Measurements from ENCODE around the gene RTL1.

The RTL1 gene

GRCh38 chr14:100882026-100882967, 21.2 kb downstream of the RTL1 start:
- Histone ChIP-seq H3K9me3 (no peaks in the 10 kb centered on the region), H3K27me3 (no peaks in the 10 kb centered on the region), H3K4me3 (ENCODE audit: low read depth, low read length) (no peak overlapping the region), H3K4me1 (peaks cover 5% of the 10 kb centered on the region), H3K36me3 (peaks cover 87% of the 10 kb centered on the region)
- no peak for TF ChIP-seq CTCF (IDR thresholded peaks at IDR 0.05; ENCODE audit: low read depth, low read length)
- DNase-seq = no peak

- DNase-seq = no peak
- TF ChIP-seq CTCF (IDR thresholded peaks at IDR 0.05; ENCODE audit: low read depth, low read length) = no peak
- no peaks in the 10 kb centered on the region for H3K27me3 ChIP-seq
- no peaks in the 10 kb centered on the region for H3K9me3 ChIP-seq
- peaks cover 5% of the 10 kb centered on the region for H3K4me1 ChIP-seq
- H3K4me3 ChIP-seq (ENCODE audit: low read depth, low read length) = no peak overlapping the region
- H3K36me3 ChIP-seq = peaks cover 86% of the 10 kb centered on the region
Measured at GRCh38 chr14:100881211-100882025, 22.1 kb downstream of the RTL1 start.

GRCh38 chr14:100880271-100881101, 23.0 kb downstream of the RTL1 start:
- no peaks in the 10 kb centered on the region for H3K9me3 ChIP-seq
- peaks cover 88% of the 10 kb centered on the region for H3K36me3 ChIP-seq
- TF ChIP-seq CTCF (IDR thresholded peaks at IDR 0.05; ENCODE audit: low read depth, low read length) = no peak
- no peak for DNase-seq
- peaks cover 1% of the 10 kb centered on the region for H3K4me1 ChIP-seq
- H3K4me3 ChIP-seq (ENCODE audit: low read depth, low read length) = no peak overlapping the region
- H3K27me3 ChIP-seq = no peaks in the 10 kb centered on the region

- Histone ChIP-seq H3K36me3 (peaks cover 87% of the 10 kb centered on the region), H3K9me3 (no peaks in the 10 kb centered on the region), H3K4me3 (ENCODE audit: low read depth, low read length) (no peak overlapping the region), H3K4me1 (no peaks in the 10 kb centered on the region), H3K27me3 (no peaks in the 10 kb centered on the region)
- no peak for TF ChIP-seq CTCF (IDR thresholded peaks at IDR 0.05; ENCODE audit: low read depth, low read length)
- no peak for DNase-seq
Measured at GRCh38 chr14:100879782-100880181, 23.7 kb downstream of the RTL1 start.

GRCh38 chr14:100879194-100879593, 24.3 kb downstream of the RTL1 start:
- Histone ChIP-seq H3K27me3 (no peaks in the 10 kb centered on the region), H3K4me1 (no peaks in the 10 kb centered on the region), H3K36me3 (peaks cover 88% of the 10 kb centered on the region), H3K4me3 (ENCODE audit: low read depth, low read length) (no peak overlapping the region), H3K9me3 (no peaks in the 10 kb centered on the region)
- DNase-seq = no peak
- no peak for TF ChIP-seq CTCF (IDR thresholded peaks at IDR 0.05; ENCODE audit: low read depth, low read length)

All from BE2C (cell line).